Thyroid gland (tissue), 4 donors: ENCODE data around the gene LRRC74B.

Experiments used
- CTCF ChIP-seq, 6 experiments: fragments of 200-600 bp in 3 of 6; fragments of 450-650 bp in 3 of 6; sonication (generic) in 3 of 6; IDR thresholded peaks; one replicate each; pipeline ENCODE4 v1.5.1; 2016 to 2019; ENCODE audit warnings: antibody characterized with exemption in 6 of 6, mild to moderate bottlenecking in 2 of 6, inconsistent platforms in 1 of 6, moderate library complexity in 1 of 6
- POLR2A ChIP-seq, 2 donors: fragments of 450-650 bp; IDR thresholded peaks; one replicate each; pipeline ENCODE4 v1.6.1; 2017; ENCODE audit warnings: antibody characterized with exemption in 2 of 2, mild to moderate bottlenecking in 2 of 2, moderate library complexity in 1 of 2

DNA sequence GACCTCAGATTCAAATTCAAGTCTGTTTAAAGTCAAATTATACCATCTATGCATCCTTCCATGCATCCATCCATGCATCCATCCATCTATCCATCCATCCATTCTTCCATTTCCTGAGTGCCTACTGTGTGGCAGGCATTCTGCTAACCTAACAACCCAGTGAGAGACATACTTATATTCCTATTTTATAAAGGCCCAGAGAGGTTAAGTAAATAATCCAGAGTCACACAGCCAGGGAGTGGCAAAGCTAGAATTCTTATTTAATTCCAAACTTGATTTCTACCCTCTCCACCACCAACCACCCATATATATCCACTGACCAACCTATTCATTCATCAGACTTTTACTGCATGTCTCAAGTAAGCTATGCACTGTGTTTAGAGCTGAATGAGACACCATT, 53.8 kb downstream of the LRRC74B start:
- TF ChIP-seq CTCF (IDR thresholded peaks at IDR 0.05) (no peak), POLR2A (IDR thresholded peaks at IDR 0.05) (no peak)
